Measurements from ENCODE around the gene CEP97.
A peak's percentile ranks its signal among the peaks of the same experiment; 100 is the strongest.

The CEP97 gene

GRCh38 chr3:101810022-101810418 is 85.6 kb downstream of the CEP97 start:
- no peak for DNase-seq (ENCODE audit: low spot score)
- in situ Hi-C loops (cut with MboI; ENCODE audit: low sequenced_read_pairs, unreplicated experiment) = loop anchor here (5.0 kb wide), 1 partner anchor 722 kb away; no protein-coding TSS in a partner anchor
- no peak for TF ChIP-seq CTCF (IDR thresholded peaks at IDR 0.05; ENCODE audit: borderline replicate concordance, control extremely low read depth, extremely low read depth, insufficient read depth, missing control alignments)

- in situ Hi-C loops (cut with MboI; ENCODE audit: low sequenced_read_pairs, unreplicated experiment) = loop anchor here (5.0 kb wide), 1 partner anchor 720 kb away; no protein-coding TSS in a partner anchor
- no peak for TF ChIP-seq CTCF (IDR thresholded peaks at IDR 0.05; ENCODE audit: borderline replicate concordance, control extremely low read depth, extremely low read depth, insufficient read depth, missing control alignments)
- DNase-seq (ENCODE audit: low spot score) = no peak
These were observed 87.5 kb downstream of the CEP97 start for GRCh38 chr3:101811875-101812274.

GRCh38 chr3:101812895-101813294 is 88.5 kb downstream of the CEP97 start:
- in situ Hi-C loops (cut with MboI; ENCODE audit: low sequenced_read_pairs, unreplicated experiment) = loop anchor here (5.0 kb wide), 1 partner anchor 719 kb away; no protein-coding TSS in a partner anchor
- no peak for TF ChIP-seq CTCF (IDR thresholded peaks at IDR 0.05; ENCODE audit: borderline replicate concordance, control extremely low read depth, extremely low read depth, insufficient read depth, missing control alignments)
- no peak for DNase-seq (ENCODE audit: low spot score)

- TF ChIP-seq CTCF (IDR thresholded peaks at IDR 0.05; ENCODE audit: borderline replicate concordance, control extremely low read depth, extremely low read depth, insufficient read depth, missing control alignments) = peak; percentile 17
- in situ Hi-C loops (cut with MboI; ENCODE audit: low sequenced_read_pairs, unreplicated experiment) = loop anchor here (5.0 kb wide), 1 partner anchor 718 kb away; no protein-coding TSS in a partner anchor
- DNase-seq (ENCODE audit: low spot score) = no peak
These were observed 89.5 kb downstream of the CEP97 start for GRCh38 chr3:101813817-101814440.

GRCh38 chr3:101814835-101815234 is 90.4 kb downstream of the CEP97 start:
- TF ChIP-seq CTCF (IDR thresholded peaks at IDR 0.05; ENCODE audit: borderline replicate concordance, control extremely low read depth, extremely low read depth, insufficient read depth, missing control alignments) = no peak
- DNase-seq (ENCODE audit: low spot score) = no peak
- in situ Hi-C loops (cut with MboI; ENCODE audit: low sequenced_read_pairs, unreplicated experiment) = loop anchor here (5.0 kb wide), 1 partner anchor 717 kb away; no protein-coding TSS in a partner anchor

- in situ Hi-C loops (cut with MboI; ENCODE audit: low sequenced_read_pairs, unreplicated experiment) = no loop called here
- no peak for TF ChIP-seq CTCF (IDR thresholded peaks at IDR 0.05; ENCODE audit: borderline replicate concordance, control extremely low read depth, extremely low read depth, insufficient read depth, missing control alignments)
- no peak for DNase-seq (ENCODE audit: low spot score)
These were observed 92.1 kb downstream of the CEP97 start for GRCh38 chr3:101816215-101817149.

Data from GM13976 (cell line).